Muscle layer of colon (tissue), 2 donors: ENCODE data around the gene FEM1C.

Source experiments
- H3K27ac ChIP-seq: one replicate; pipeline ENCODE4 v1.7.0; 2013; ENCODE audit warnings: low read depth, mild to moderate bottlenecking, low read length, moderate library complexity
- H3K27me3 ChIP-seq, 2 donors: one replicate each; pipeline ENCODE4 v1.7.0; 2013; ENCODE audit warnings: low read length in 2 of 2, mild to moderate bottlenecking in 2 of 2; ENCODE audit not compliant: insufficient read depth in 2 of 2, control insufficient read depth in 1 of 2
- H3K36me3 ChIP-seq: one replicate; pipeline ENCODE4 v1.7.0; 2013; ENCODE audit warnings: mild to moderate bottlenecking, low read length; ENCODE audit not compliant: insufficient read depth
- H3K4me1 ChIP-seq: one replicate; pipeline ENCODE4 v1.7.0; 2013; ENCODE audit warnings: mild to moderate bottlenecking, low read length; ENCODE audit not compliant: insufficient read depth
- H3K4me3 ChIP-seq, 2 donors: one replicate each; pipeline ENCODE4 v1.7.0; 2013; ENCODE audit warnings: low read length in 2 of 2, low read depth in 1 of 2, mild to moderate bottlenecking in 1 of 2, moderate library complexity in 1 of 2
- H3K9ac ChIP-seq: one replicate; pipeline ENCODE4 v1.7.0; 2013; ENCODE audit warnings: low read length
- H3K9me3 ChIP-seq: one replicate; pipeline ENCODE4 v1.7.0; 2013; ENCODE audit warnings: mild to moderate bottlenecking, low read length
- donor health status: abdominal sarcoma.
- donor health status: Adenocarcinoma of cecum.

The FEM1C gene

DNA sequence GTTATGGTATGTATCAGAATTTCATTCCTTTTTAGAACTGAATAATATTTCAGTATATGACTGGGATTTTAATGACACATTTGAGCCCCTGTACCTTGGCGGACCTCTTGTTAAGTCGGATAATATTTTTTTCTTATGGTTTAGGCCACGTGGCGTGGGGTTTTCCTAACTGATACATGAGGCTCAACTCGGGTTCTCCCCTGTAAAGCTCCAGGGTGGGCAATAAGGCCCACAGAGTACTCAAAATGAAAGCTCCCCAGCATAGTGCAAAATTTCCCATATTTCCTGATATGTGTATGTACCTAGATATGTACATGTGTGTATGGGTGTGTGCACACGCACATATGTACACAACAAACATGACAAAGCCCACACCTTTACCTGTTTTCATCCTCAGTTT lies 33.2 kb upstream of the FEM1C start:
- H3K36me3 ChIP-seq, result no peaks in the 10 kb centered on the region
- no peaks in the 10 kb centered on the region for H3K27me3 ChIP-seq
- no peaks in the 10 kb centered on the region for H3K9me3 ChIP-seq
- no peak overlapping the region for H3K27ac ChIP-seq
- H3K4me1 ChIP-seq, result no peaks in the 10 kb centered on the region
- no peak overlapping the region for H3K4me3 ChIP-seq
- no peak overlapping the region for H3K9ac ChIP-seq

DNA sequence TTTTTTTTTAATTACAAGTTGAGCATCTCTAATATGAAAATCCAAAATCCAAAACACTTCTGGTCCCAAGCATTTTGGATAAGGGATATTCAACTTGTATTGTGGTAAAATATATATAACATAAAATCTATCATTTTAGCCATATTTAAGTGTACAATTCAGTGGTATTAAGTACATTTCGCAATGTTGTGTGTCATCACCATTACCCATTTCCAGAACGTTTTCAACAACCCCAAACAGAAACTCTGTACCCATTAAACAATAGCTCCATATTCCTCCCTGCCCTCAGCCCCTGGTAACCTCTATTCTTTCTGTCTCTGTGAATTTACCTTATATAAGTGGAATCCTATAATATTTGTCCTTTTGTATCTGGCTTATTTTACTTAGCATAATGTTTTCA lies 32.8 kb upstream of the FEM1C start:
- Histone ChIP-seq H3K27me3 (no peaks in the 10 kb centered on the region), H3K9me3 (no peaks in the 10 kb centered on the region), H3K27ac (no peak overlapping the region), H3K9ac (no peak overlapping the region), H3K4me3 (no peak overlapping the region), H3K36me3 (no peaks in the 10 kb centered on the region), H3K4me1 (no peaks in the 10 kb centered on the region)

DNA sequence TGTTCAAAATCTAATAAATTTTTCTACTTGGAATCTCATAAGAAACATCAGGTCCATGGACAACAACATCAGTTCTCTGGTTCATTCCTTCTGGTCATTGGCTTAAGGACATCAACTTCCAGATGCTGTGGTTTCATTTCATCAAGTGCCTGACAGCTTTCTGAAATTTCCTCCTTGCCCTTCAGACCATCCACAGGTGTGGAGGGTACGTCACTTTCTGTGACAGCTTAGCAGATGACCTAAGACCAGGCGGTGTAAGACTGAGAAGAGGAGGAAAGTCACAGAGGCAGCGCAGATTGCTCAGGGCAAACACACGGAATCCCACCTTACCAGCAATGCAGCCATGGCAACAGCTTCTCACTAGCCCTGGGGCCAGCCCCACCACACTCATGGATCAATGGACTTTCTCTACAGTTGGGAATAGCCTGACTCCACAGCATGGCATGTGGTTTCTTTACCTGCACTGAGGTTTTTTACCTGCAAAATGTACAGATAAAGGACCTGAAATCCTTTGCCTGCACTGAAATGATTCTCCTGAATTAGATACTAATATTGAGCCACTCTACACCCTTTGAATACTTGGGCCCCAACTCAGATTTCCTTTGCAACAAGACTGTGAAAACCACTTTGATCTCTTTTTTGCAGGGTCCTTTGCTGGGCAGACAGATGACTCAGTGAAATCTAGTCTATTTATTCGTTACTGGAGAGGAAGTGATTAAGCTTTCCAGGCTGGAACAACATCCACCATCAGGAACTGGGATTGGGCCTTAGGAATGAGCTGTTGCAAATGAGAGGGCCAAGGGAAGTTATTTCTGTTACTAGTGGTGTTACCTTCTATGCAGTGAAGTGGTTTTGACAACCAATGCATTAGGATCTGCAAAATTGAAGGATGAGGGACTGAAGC lies 30.8 kb upstream of the FEM1C start:
- Histone ChIP-seq H3K27ac (no peak overlapping the region), H3K4me1 (no peaks in the 10 kb centered on the region), H3K9ac (no peak overlapping the region), H3K9me3 (no peaks in the 10 kb centered on the region), H3K4me3 (no peak overlapping the region), H3K36me3 (no peaks in the 10 kb centered on the region), H3K27me3 (no peaks in the 10 kb centered on the region)

DNA sequence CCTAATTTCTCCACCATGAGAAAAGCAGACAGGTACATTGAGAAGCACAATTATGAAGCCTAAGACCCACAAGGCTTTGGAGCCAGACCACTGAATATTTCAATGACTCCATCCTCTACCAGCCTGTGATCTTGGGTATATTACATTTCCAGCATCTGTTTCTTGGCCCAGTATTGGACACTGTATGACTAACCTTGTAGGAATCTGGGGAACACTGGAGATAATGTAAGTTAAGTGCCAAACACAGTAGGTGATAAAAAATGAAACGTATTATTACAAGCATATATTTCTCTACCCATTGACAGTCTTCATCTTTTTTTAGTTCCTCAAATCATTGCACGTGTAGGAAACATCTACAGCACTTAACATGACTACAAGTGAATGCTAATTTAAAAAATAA lies 28.6 kb upstream of the FEM1C start:
- H3K27me3 ChIP-seq, result no peaks in the 10 kb centered on the region
- H3K4me1 ChIP-seq, result no peaks in the 10 kb centered on the region
- H3K27ac ChIP-seq, result no peak overlapping the region
- no peaks in the 10 kb centered on the region for H3K9me3 ChIP-seq
- H3K9ac ChIP-seq, result no peak overlapping the region
- H3K36me3 ChIP-seq, result no peaks in the 10 kb centered on the region
- H3K4me3 ChIP-seq, result no peak overlapping the region

GRCh38 chr5:115571441-115571878 lies 26.9 kb upstream of the FEM1C start:
- H3K36me3 ChIP-seq, result no peaks in the 10 kb centered on the region
- no peak overlapping the region for H3K9ac ChIP-seq
- no peaks in the 10 kb centered on the region for H3K4me1 ChIP-seq
- no peaks in the 10 kb centered on the region for H3K9me3 ChIP-seq
- no peak overlapping the region for H3K4me3 ChIP-seq
- no peaks in the 10 kb centered on the region for H3K27me3 ChIP-seq
- H3K27ac ChIP-seq, result no peak overlapping the region

DNA sequence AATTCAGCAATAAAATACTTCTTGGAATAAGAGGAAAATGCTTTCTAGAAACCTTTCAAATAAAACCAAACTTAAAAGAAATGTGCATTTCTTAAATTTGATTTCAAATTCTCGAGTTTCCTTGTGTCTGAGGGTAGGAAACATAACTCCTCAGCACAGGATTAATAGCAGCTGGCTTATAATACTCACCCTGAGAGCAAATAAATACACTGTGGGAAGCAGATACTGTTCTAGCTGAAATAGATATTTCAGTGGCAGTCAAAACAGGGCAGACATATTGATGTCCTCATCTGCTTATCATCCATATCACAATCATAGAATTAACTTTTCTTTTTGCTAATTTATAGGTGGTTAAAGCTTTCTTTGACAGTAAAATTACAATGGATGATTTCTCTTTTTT lies 24.1 kb upstream of the FEM1C start:
- Histone ChIP-seq H3K9ac (no peak overlapping the region), H3K9me3 (no peaks in the 10 kb centered on the region), H3K36me3 (no peaks in the 10 kb centered on the region), H3K4me1 (no peaks in the 10 kb centered on the region), H3K27ac (no peak overlapping the region), H3K4me3 (no peak overlapping the region), H3K27me3 (no peaks in the 10 kb centered on the region)

GRCh38 chr5:115565233-115565632 lies 20.7 kb upstream of the FEM1C start:
- Histone ChIP-seq H3K36me3 (no peaks in the 10 kb centered on the region), H3K27me3 (no peaks in the 10 kb centered on the region)

DNA sequence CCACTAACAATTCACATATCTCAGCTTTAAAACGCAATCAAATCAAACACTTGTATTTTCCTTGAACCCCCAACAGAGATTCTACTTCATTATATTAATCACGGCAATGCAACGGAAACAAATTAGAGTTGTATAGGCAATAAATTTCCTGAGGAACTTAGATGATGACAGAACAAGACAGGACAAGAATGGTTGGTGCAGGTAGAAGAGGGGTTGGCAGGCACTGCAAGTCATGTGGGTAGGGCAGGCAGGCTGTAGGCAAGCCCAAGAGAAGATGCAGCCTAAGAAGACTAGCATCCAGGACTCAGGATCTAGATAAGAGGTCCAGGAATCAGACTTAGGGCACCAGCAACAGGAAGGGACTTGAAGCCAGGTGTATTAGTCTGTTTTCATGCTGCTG lies 16.6 kb upstream of the FEM1C start:
- no peak overlapping the region for H3K4me3 ChIP-seq
- no peaks in the 10 kb centered on the region for H3K36me3 ChIP-seq
- H3K27me3 ChIP-seq, result no peaks in the 10 kb centered on the region
- no peak overlapping the region for H3K27ac ChIP-seq
- H3K9me3 ChIP-seq, result no peaks in the 10 kb centered on the region
- no peaks in the 10 kb centered on the region for H3K4me1 ChIP-seq
- H3K9ac ChIP-seq, result no peak overlapping the region

More at GRCh38 chr5:115565233-115565632, 20.7 kb upstream of the FEM1C start:
- H3K27ac ChIP-seq, result no peak overlapping the region
- no peaks in the 10 kb centered on the region for H3K4me1 ChIP-seq
- H3K9me3 ChIP-seq, result no peaks in the 10 kb centered on the region
- H3K4me3 ChIP-seq, result no peak overlapping the region
- H3K9ac ChIP-seq, result no peak overlapping the region

GRCh38 chr5:115559524-115559923 lies 14.9 kb upstream of the FEM1C start:
- Histone ChIP-seq H3K36me3 (no peaks in the 10 kb centered on the region), H3K27me3 (no peaks in the 10 kb centered on the region), H3K9me3 (no peaks in the 10 kb centered on the region), H3K27ac (no peak overlapping the region), H3K9ac (no peak overlapping the region), H3K4me3 (no peak overlapping the region), H3K4me1 (no peaks in the 10 kb centered on the region)

GRCh38 chr5:115558388-115558956 lies 13.9 kb upstream of the FEM1C start:
- H3K9ac ChIP-seq, result no peak overlapping the region
- H3K27ac ChIP-seq, result no peak overlapping the region

GRCh38 chr5:115557667-115558387 lies 13.3 kb upstream of the FEM1C start:
- Histone ChIP-seq H3K27ac (no peak overlapping the region), H3K4me3 (no peak overlapping the region), H3K27me3 (no peaks in the 10 kb centered on the region), H3K9me3 (no peaks in the 10 kb centered on the region), H3K9ac (no peak overlapping the region), H3K36me3 (no peaks in the 10 kb centered on the region), H3K4me1 (no peaks in the 10 kb centered on the region)

More at GRCh38 chr5:115558388-115558956, 13.9 kb upstream of the FEM1C start:
- Histone ChIP-seq H3K4me1 (no peaks in the 10 kb centered on the region), H3K36me3 (no peaks in the 10 kb centered on the region), H3K27me3 (no peaks in the 10 kb centered on the region), H3K4me3 (no peak overlapping the region), H3K9me3 (no peaks in the 10 kb centered on the region)
